GM11168 (cell line): ENCODE data around the gene KHNYN.
"Not testable (repeated sequence)": the region's sequence is repeated elsewhere in the genome, so short reads cannot be mapped to it uniquely, and the experiment has no call there.

Source experiments
- in situ Hi-C: fragments of 300-500 bp; cut with MboI; formaldehyde crosslinking; loops from one replicate; pipeline ENCODE4 v1.12.0; 2022; ENCODE audit warnings: low sequenced_read_pairs; ENCODE audit not compliant: unreplicated experiment

Gene KHNYN

GRCh38 chr14:24463017-24463883, 33.5 kb downstream of the KHNYN start:
- in situ Hi-C loops: no loop called here

- in situ Hi-C loops: no loop called here
Observed at GRCh38 chr14:24463884-24464785, 34.4 kb downstream of the KHNYN start.

- in situ Hi-C loops: no loop called here
Observed at GRCh38 chr14:24465368-24465767, 35.6 kb downstream of the KHNYN start.

- in situ Hi-C loops: no loop called here
Observed at GRCh38 chr14:24465805-24466204, 36.1 kb downstream of the KHNYN start.

GRCh38 chr14:24470450-24470849, 40.7 kb downstream of the KHNYN start:
- in situ Hi-C loops: not testable (repeated sequence)

GRCh38 chr14:24473211-24473610, 43.5 kb downstream of the KHNYN start:
- in situ Hi-C loops: no loop called here

GRCh38 chr14:24475261-24475660, 45.5 kb downstream of the KHNYN start:
- in situ Hi-C loops: no loop called here

- in situ Hi-C loops: not testable (repeated sequence)
Observed at GRCh38 chr14:24479999-24480398, 50.2 kb downstream of the KHNYN start.

GRCh38 chr14:24481622-24482324, 52.0 kb downstream of the KHNYN start:
- in situ Hi-C loops: no loop called here

- in situ Hi-C loops: not testable (repeated sequence)
Observed at GRCh38 chr14:24482699-24483303, 53.0 kb downstream of the KHNYN start.

GRCh38 chr14:24483604-24484252, 54.0 kb downstream of the KHNYN start:
- in situ Hi-C loops: no loop called here
